ENCODE measurements around the gene MCRIP1. TPM values are rescaled to one million over a fixed set of nuclear protein-coding genes. Genes with fewer than 3 reads are reported as not detected.
A peak's percentile ranks its signal among the peaks of the same experiment; 100 is the strongest.

The MCRIP1 gene
- total and polyA plus RNA-seq, 4 donors: 93.5 to 310 (median 132) TPM

GRCh38 chr17:81869221-81870130, 36.4 kb upstream of the MCRIP1 start:
- Histone ChIP-seq H3K4me3 (ENCODE audit: low read length in 2 of 2) (peak overlapping the region in 1 of 2 donors; percentile 91), H3K27ac (ENCODE audit: low read depth in 1 of 2, low read length in 2 of 2) (peak overlapping the region in 1 of 2 donors; percentile 81), H3K4me1 (ENCODE audit: control insufficient read depth in 1 of 2, insufficient read depth in 2 of 2, low read length in 2 of 2) (no peaks in the 10 kb centered on the region), H3K36me3 (ENCODE audit: control insufficient read depth in 1 of 2, insufficient read depth in 2 of 2, low read length in 1 of 2) (peaks cover 0 to 3% of the 10 kb centered on the region in 2 donors), H3K27me3 (ENCODE audit: control insufficient read depth in 1 of 2, insufficient read depth in 2 of 2, low read length in 1 of 2) (peaks cover 0 to 13% of the 10 kb centered on the region in 2 donors), H3K9me3 (ENCODE audit: control insufficient read depth, low read length) (no peaks in the 10 kb centered on the region)
- intact Hi-C loops (cut with DNase I): no loop called here
- WGBS, 2 donors: 28 to 30% methylated on average over 51 to 52 of the region's 52 CpGs
- DNase-seq: peak; percentile 60 to 87
- ATAC-seq (ENCODE audit: low FRiP score): peak; percentile 56

- no peak overlapping the region for H3K27ac ChIP-seq (ENCODE audit: low read depth in 1 of 2, low read length in 2 of 2)
- DNase-seq (peak; percentile 68 to 90), ATAC-seq (ENCODE audit: low FRiP score) (no peak)
- peaks cover 0 to 13% of the 10 kb centered on the region in 2 donors for H3K27me3 ChIP-seq (ENCODE audit: control insufficient read depth in 1 of 2, insufficient read depth in 2 of 2, low read length in 1 of 2)
- intact Hi-C loops (cut with DNase I): no loop called here
- 48 to 53% methylated on average over 29 to 30 of the region's 30 CpGs for WGBS, 2 donors
- no peaks in the 10 kb centered on the region for H3K4me1 ChIP-seq (ENCODE audit: control insufficient read depth in 1 of 2, insufficient read depth in 2 of 2, low read length in 2 of 2)
- no peaks in the 10 kb centered on the region for H3K9me3 ChIP-seq (ENCODE audit: control insufficient read depth, low read length)
- H3K36me3 ChIP-seq (ENCODE audit: control insufficient read depth in 1 of 2, insufficient read depth in 2 of 2, low read length in 1 of 2): peaks cover 0 to 3% of the 10 kb centered on the region in 2 donors
- no peak overlapping the region for H3K4me3 ChIP-seq (ENCODE audit: low read length in 2 of 2)
These were observed 35.7 kb upstream of the MCRIP1 start for GRCh38 chr17:81868674-81869220.

DNA sequence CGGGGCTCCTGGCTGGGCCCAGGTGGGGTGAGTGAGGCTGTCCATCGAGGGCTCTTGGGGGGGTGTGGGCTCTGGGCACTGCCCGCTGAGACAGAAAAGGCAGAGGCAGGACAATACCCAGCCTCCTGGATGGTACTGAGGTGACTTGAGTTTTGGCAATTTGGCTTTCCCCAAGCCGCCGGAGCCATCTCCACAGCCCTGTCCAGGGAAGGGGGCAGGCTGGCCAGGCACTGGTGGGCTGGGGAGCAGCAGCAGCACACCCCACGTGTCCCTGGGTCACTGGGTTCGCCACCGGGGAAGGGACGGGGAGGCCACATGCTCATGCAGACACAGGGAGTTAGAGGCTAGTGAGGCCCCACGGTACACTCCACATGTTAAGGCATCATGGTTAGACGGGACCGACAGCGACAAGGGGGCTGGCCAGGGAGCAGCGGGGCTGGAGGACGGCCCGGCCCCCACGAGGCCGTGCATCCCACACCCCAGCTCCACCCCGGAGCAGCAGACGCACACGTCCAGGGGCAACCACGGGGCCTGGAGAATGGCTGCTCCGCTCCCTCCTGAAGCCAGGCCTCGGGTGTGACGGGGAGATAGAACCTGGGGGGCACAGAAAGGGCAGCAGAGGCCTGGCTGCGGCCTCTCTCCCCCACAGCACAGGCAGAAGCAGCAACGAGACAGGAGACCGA, 35.0 kb upstream of the MCRIP1 start:
- H3K27ac ChIP-seq (ENCODE audit: low read depth in 1 of 2, low read length in 2 of 2): no peak overlapping the region
- H3K36me3 ChIP-seq (ENCODE audit: control insufficient read depth in 1 of 2, insufficient read depth in 2 of 2, low read length in 1 of 2): peaks cover 0 to 3% of the 10 kb centered on the region in 2 donors
- H3K4me1 ChIP-seq (ENCODE audit: control insufficient read depth in 1 of 2, insufficient read depth in 2 of 2, low read length in 2 of 2): no peaks in the 10 kb centered on the region
- ATAC-seq (ENCODE audit: low FRiP score) (no peak), DNase-seq (no peak)
- intact Hi-C loops (cut with DNase I): no loop called here
- H3K4me3 ChIP-seq (ENCODE audit: low read length in 2 of 2): no peak overlapping the region
- 62 to 65% methylated on average over 25 to 28 of the region's 28 CpGs for WGBS, 2 donors
- H3K9me3 ChIP-seq (ENCODE audit: control insufficient read depth, low read length): no peaks in the 10 kb centered on the region
- peaks cover 0 to 13% of the 10 kb centered on the region in 2 donors for H3K27me3 ChIP-seq (ENCODE audit: control insufficient read depth in 1 of 2, insufficient read depth in 2 of 2, low read length in 1 of 2)

DNA sequence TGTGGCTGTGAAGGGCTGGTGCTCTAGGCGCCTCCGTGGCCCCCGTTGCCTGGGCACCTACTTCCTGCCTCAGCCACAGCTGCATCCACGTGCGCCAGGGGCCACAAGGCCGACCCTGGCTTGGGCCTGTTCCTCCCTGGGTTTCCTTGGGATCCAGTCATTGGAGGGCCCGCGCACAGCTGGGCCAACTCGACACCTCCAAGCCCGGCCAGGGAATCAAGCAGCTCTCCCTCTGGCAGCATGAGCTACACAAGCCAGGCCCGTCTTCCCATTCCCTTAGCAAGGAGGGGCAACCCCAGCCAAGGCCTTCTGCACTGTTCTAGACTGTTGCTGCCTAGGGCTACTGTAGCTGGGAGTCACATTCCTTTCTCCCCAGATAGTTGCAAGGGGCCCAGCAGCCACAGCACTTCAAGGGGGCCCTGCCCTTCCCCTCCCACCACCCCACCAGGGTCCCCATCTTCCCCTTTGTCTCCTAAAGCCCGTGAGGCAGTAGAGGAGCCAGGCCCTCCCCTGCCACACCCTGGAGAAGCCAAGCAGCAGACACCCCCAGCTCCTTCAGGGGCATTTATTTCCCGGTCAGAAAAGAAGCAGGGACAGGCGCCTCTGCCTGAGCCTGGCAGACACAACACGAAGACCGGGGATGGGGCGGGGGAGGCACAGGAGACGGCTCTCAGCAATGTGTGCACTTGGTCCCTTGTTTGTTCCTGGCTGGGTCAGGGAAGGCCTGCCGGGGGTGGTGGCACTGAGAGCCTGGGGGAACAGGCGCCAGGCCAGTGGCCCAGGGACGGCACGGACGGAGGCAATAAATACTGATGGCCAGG, 34.3 kb upstream of the MCRIP1 start:
- Histone ChIP-seq H3K4me3 (ENCODE audit: low read length in 2 of 2) (no peak overlapping the region), H3K27me3 (ENCODE audit: control insufficient read depth in 1 of 2, insufficient read depth in 2 of 2, low read length in 1 of 2) (peaks cover 0 to 13% of the 10 kb centered on the region in 2 donors), H3K4me1 (ENCODE audit: control insufficient read depth in 1 of 2, insufficient read depth in 2 of 2, low read length in 2 of 2) (no peaks in the 10 kb centered on the region), H3K36me3 (ENCODE audit: control insufficient read depth in 1 of 2, insufficient read depth in 2 of 2, low read length in 1 of 2) (peaks cover 0 to 3% of the 10 kb centered on the region in 2 donors), H3K9me3 (ENCODE audit: control insufficient read depth, low read length) (no peaks in the 10 kb centered on the region), H3K27ac (ENCODE audit: low read depth in 1 of 2, low read length in 2 of 2) (no peak overlapping the region)
- DNase-seq (no peak), ATAC-seq (ENCODE audit: low FRiP score) (no peak)
- intact Hi-C loops (cut with DNase I): no loop called here
- 38 to 47% methylated on average over 22 to 23 of the region's 23 CpGs for WGBS, 2 donors

DNA sequence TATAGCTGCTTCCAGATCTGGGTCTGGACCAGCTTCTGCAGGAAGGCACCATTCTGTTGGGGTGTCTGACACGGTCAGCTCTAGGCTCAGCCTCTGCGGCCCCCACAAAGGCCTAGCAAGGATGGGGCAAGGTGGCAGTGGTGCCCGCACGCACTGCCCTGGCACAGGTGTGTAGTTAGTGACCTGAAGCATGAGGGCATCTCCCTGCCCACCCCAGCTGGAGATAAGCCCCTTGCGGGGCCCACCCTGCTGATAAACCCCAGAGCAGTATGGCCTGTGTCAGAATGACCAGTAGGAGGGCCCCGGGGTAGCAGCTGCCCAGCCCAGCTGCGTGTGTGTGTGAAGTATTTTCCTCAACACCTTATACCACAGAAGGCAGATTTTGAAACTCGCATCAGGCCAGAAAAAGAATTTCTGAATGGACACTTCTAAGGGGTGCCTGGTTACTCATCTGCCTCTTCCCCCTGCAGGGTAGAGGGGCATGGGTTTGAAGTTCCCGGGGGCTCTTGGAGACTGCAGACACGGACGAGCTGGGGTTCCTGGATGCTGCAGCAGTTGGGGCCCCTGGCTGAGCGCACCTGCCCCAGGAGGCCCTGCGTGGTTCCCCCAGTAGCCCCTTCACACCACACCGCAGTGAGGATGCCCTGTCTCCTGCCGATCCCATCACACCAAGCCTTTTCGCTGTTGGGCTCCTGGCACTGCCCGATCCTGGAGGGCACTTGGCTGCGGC, 33.5 kb upstream of the MCRIP1 start:
- no peaks in the 10 kb centered on the region for H3K9me3 ChIP-seq (ENCODE audit: control insufficient read depth, low read length)
- no peaks in the 10 kb centered on the region for H3K4me1 ChIP-seq (ENCODE audit: control insufficient read depth in 1 of 2, insufficient read depth in 2 of 2, low read length in 2 of 2)
- ATAC-seq (ENCODE audit: low FRiP score) (no peak), DNase-seq (no peak)
- H3K4me3 ChIP-seq (ENCODE audit: low read length in 2 of 2): no peak overlapping the region
- H3K36me3 ChIP-seq (ENCODE audit: control insufficient read depth in 1 of 2, insufficient read depth in 2 of 2, low read length in 1 of 2): peaks cover 0 to 3% of the 10 kb centered on the region in 2 donors
- H3K27me3 ChIP-seq (ENCODE audit: control insufficient read depth in 1 of 2, insufficient read depth in 2 of 2, low read length in 1 of 2): peaks cover 0 to 13% of the 10 kb centered on the region in 2 donors
- WGBS, 2 donors: 70 to 71% methylated on average over 18 of the region's 18 CpGs
- no peak overlapping the region for H3K27ac ChIP-seq (ENCODE audit: low read depth in 1 of 2, low read length in 2 of 2)
- intact Hi-C loops (cut with DNase I): no loop called here

DNA sequence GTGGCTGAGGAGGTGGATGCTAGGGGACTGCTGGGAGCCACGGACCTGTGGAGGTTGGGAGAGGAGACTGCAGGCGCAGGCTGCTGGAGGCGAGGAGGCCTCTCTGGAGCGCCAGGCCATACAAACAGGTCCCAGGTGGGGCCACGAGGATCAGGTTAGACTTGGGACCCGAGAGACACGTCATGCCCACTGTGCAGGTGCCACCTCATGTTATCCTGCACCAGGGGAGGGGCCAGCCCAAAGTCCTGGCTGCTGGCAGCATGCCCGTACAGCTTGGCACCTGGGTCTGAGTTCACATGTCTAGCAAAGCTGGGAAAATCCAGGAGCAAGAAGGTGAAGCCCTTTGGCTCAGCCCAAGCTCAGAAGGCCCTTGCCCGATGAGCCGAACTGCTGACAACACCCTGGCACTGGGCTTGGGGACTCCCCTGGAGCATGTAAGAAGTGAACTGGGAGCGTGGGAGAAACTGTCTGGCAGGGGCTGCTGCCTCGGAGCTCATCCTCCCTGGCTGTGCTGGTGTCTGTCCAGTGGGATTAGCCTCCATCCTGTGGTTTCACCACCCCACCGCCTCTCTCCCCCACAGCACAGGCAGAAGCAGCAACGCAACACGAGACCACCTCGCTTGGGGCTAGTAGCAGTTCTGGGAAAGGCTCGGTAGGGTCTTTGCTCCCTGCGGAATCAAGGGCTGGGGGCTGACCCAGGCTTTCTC, 32.8 kb upstream of the MCRIP1 start:
- Histone ChIP-seq H3K27me3 (ENCODE audit: control insufficient read depth in 1 of 2, insufficient read depth in 2 of 2, low read length in 1 of 2) (peaks cover 0 to 13% of the 10 kb centered on the region in 2 donors), H3K27ac (ENCODE audit: low read depth in 1 of 2, low read length in 2 of 2) (no peak overlapping the region), H3K36me3 (ENCODE audit: control insufficient read depth in 1 of 2, insufficient read depth in 2 of 2, low read length in 1 of 2) (peaks cover 0 to 3% of the 10 kb centered on the region in 2 donors), H3K4me1 (ENCODE audit: control insufficient read depth in 1 of 2, insufficient read depth in 2 of 2, low read length in 2 of 2) (no peaks in the 10 kb centered on the region), H3K9me3 (ENCODE audit: control insufficient read depth, low read length) (no peaks in the 10 kb centered on the region), H3K4me3 (ENCODE audit: low read length in 2 of 2) (no peak overlapping the region)
- no peak for ATAC-seq (ENCODE audit: low FRiP score)
- 62 to 63% methylated on average over 18 of the region's 18 CpGs for WGBS, 2 donors
- intact Hi-C loops (cut with DNase I): no loop called here
- DNase-seq: peak in 1 of 2 donors; percentile 80

- peaks cover 0 to 13% of the 10 kb centered on the region in 2 donors for H3K27me3 ChIP-seq (ENCODE audit: control insufficient read depth in 1 of 2, insufficient read depth in 2 of 2, low read length in 1 of 2)
- intact Hi-C loops (cut with DNase I): no loop called here
- H3K36me3 ChIP-seq (ENCODE audit: control insufficient read depth in 1 of 2, insufficient read depth in 2 of 2, low read length in 1 of 2): peaks cover 0 to 3% of the 10 kb centered on the region in 2 donors
- no peaks in the 10 kb centered on the region for H3K4me1 ChIP-seq (ENCODE audit: control insufficient read depth in 1 of 2, insufficient read depth in 2 of 2, low read length in 2 of 2)
- H3K4me3 ChIP-seq (ENCODE audit: low read length in 2 of 2): no peak overlapping the region
- no peak for ATAC-seq (ENCODE audit: low FRiP score)
- H3K9me3 ChIP-seq (ENCODE audit: control insufficient read depth, low read length): no peaks in the 10 kb centered on the region
- H3K27ac ChIP-seq (ENCODE audit: low read depth in 1 of 2, low read length in 2 of 2): no peak overlapping the region
- DNase-seq: no peak
- WGBS, 2 donors: 83 to 88% methylated on average over 8 of the region's 8 CpGs
These were observed 32.3 kb upstream of the MCRIP1 start for GRCh38 chr17:81865358-81865732.

Data from aorta (tissue), 5 donors.